HG03097 (cell line): ENCODE measurements around the gene TRPV3.

Experiments
- ATAC-seq: cut with Tn5 transposase; IDR thresholded peaks from one replicate; pipeline ENCODE4 v1.9.1; 2021; ENCODE audit not compliant: unreplicated experiment, low FRiP score

The TRPV3 gene

DNA sequence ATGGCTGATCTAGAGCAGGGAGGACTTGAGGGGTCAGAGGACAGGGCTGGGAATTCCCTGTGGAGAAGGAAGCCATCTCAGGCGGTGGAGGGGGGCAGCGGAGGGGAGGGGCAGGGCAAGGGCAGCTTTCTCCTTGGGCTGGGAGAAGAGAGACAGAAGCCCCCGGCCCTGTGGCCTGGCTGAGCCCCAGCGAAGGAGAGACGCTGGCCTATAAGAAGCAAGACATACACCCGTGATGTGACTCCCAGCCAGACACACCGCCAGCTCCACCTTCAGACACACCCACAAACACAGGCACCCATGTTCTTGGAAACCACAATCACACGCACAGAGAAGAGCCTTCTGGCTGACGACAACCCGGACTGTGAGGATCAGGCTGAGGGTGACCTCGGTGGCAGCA, 10.0 kb downstream of the TRPV3 start:
- no peak for ATAC-seq

DNA sequence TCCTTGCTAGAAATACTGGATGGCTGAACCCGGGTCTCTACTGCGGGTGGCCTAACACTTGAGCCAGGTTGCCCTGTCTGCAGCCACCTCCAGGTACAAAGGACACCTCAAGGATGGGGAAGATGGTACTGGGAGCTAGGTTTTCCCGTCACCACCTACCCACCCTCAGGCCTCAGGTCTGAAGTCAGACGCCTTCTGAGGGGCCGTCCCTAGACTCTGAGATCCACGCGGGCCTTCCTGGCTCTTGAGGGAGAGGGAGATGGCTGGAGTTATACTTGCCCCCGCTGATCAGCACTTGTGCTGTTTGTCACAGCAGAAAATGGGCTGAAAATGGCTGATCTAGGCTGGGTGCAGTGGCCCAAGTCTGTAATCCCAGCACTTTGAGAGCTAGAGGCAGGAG, 10.6 kb downstream of the TRPV3 start:
- no peak for ATAC-seq

DNA sequence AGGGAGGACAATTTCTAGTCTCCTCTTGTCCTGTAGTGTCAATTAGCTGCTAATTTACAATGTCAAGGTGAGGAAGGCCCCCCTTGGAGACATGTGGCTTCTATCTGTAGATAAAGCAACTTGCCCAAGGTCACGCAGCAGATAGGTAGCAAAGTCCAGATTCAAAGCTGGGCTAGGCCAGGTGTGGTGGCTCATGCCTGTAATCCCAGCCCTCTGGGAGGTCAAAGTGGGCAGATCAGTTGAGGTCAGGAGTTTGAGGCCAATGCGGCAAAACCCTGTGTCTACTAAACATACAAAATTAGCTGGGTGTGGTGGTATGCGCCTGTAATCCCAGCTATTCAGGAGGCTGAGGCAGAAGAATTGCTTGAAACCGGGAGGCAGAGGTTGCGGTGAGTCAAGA, 11.1 kb downstream of the TRPV3 start:
- no peak for ATAC-seq

GRCh38 chr17:3545151-3545550, 12.5 kb downstream of the TRPV3 start:
- no peak for ATAC-seq

DNA sequence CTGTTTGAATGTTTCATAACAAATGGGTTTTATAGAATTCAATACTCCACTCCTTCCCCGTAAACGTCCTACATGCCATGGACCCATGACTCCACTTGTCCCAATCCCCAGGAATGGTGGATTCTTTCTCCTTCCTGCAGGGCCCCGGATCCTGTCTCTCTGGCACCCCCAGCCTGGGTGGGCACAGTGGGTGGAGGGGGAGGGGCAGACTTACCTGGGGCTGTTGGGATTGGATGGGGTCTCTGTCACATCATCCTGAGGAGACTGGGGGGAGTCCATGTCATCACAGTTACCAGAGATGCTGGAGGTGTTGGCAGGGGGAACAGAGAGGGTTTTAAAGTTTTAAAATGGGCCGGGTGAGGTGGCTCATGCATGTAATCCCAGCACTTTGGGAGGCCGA, 13.2 kb downstream of the TRPV3 start:
- ATAC-seq, result no peak

DNA sequence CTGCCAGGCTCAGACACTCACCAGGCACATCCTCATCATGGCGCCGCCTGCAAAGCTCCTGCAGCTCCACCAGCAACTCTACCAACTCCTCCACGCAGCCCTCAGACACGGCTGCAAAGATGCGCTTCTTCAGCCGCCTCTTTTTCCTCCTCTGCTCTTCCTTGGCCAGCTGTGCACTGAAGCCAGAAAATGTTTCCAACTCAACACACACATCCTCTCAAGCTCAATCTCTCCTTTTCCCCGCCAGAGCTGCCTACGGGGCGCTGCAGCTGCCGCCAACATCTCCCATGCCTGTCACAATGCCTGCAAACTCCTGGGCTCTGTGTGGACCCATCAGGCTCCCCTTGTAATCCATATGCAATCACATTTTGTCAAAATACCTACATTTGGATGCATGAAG, 14.2 kb downstream of the TRPV3 start:
- no peak for ATAC-seq

- no peak for ATAC-seq
Observed at GRCh38 chr17:3542410-3543088, 15.1 kb downstream of the TRPV3 start.

DNA sequence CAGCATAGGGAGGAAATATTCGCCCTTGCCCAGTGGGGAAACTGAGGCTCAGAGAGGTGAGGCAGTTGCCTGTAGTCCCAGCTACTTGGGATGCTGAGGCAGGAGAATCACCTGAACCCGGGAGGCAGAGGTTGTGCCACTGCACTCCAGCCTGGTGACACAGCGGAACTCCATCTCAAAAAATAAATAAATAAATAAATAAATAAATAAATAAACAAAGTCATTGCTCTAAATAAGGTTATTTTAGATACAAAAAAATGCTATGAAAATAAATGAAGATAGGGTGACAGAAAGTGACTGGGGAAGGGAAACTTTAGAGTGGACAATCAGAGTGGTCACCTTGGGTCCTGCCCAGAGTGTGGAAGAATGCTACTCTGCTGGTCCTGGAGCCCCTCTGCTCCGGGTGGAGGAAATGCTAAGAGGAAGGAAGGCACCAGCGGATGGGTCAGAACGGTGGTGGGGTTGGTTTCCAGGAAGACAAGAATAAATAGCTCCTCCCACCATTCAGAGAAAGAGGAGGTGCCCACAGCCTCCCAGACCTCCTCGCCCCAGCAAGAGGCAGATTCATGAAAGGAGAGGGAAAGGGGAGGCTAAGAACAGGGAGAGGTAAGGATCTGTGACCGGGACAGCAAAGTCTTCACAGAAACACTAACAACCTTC, 17.6 kb downstream of the TRPV3 start:
- no peak for ATAC-seq

DNA sequence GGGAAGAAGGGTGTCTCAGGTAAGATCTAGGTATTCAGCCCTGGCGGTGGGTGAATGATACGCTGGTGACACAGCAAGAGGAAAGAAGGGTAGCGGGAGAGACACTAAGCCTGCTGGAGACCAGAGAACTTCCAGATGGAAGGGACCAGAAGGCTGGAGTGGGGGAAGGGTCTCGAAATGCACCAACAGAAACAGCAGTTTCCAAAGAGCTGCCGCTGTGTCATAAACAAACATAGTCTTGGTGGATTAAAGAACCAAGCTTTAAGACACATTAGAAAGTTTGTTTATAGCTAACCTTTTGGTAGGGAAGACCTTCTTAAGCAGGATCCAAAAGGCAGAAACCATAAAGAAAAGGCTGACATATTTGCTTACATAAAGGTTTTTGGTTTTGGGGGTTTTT, 20.9 kb downstream of the TRPV3 start:
- no peak for ATAC-seq

DNA sequence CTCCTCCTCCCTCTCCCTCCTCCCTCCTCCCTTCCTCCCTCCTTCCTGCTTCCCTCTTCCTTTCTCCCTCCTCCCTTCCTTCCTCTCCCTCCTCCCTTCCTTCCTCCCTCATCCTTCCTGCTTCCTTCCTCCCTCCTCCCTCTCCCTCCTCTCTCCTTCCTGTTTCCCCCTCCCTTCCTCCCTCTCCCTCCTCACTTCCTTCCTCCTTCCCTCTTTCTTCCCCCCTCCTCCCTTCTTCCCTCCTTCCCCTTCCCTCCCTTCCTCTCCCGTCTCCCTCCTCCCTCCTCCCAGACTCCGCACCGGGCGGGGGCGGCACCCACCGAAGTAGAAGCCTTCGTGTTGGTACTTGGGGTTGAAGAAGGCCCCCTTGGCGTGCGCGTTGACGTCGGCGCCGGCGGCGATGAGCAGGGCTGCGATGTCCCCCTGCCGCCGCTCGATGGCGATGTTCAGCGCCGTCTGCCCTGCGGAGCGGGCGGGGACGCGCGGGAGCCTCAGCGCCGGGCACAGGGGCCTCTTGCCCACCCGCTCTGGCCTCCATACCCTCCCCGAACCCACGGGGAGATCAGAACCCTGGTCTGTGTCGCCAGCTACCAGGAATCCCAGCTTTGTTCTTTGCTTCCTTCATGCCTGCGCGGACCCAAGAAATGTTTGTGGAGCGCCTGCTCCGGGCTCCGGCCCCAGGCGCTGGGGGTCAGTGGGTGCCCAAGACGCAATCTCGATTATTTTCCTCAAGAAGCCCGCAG, 22.2 kb downstream of the TRPV3 start:
- ATAC-seq, result no peak

- ATAC-seq, result no peak
Observed at GRCh38 chr17:3534881-3535252, 22.7 kb downstream of the TRPV3 start.

- no peak for ATAC-seq
Observed at GRCh38 chr17:3533752-3534151, 23.9 kb downstream of the TRPV3 start.

DNA sequence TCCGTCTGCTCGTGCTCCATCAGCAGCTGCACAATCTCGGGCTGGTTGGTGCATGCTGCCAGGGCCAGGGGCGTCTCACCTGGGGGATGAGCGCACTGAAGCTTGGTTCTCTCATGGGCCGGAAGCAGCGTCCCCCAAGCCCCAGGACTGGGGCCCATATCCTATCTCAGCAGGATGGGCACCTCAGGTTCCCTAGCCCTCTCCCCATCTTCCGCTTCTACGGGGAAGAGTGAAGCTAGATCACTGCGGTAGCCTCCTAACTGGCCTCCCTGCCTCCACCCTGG, 24.8 kb downstream of the TRPV3 start:
- no peak for ATAC-seq

DNA sequence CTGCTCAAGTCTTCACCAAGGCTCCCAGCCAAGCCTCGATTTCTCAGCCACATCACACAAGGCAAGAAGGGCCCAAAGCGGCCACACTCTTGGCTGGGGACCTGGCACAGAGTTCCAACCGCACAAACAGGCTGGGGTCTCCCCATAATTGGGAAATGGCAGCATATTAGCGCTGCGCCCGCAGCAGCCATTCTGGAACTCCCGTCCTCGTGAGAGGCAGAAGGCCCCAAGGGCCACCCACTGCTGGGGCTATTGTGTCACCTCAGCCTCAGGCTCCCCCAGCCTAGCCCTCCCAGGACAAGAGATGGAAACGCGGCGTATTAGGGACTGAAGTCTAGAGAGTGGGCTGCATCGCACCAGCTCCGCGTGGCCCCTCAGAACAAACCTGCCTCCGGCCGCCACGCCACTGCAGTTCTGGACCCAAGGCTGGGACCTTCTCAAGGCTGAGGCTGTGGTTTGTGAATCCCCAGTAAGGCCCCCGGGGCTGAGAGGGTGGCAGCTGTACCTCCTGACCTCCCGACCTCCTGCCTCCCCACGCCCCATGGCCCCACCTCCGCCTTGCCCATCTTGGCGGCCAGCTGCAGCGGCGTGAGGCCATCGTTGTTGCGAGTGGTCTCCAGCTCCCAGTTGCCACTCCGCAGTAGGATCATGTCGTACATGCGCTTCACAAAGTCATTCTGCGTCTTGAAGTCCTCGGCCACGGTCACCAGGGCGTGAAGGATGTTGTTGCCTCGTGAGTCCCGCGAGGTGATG, 25.3 kb downstream of the TRPV3 start:
- no peak for ATAC-seq

GRCh38 chr17:3531266-3532101, 26.1 kb downstream of the TRPV3 start:
- ATAC-seq, result no peak

DNA sequence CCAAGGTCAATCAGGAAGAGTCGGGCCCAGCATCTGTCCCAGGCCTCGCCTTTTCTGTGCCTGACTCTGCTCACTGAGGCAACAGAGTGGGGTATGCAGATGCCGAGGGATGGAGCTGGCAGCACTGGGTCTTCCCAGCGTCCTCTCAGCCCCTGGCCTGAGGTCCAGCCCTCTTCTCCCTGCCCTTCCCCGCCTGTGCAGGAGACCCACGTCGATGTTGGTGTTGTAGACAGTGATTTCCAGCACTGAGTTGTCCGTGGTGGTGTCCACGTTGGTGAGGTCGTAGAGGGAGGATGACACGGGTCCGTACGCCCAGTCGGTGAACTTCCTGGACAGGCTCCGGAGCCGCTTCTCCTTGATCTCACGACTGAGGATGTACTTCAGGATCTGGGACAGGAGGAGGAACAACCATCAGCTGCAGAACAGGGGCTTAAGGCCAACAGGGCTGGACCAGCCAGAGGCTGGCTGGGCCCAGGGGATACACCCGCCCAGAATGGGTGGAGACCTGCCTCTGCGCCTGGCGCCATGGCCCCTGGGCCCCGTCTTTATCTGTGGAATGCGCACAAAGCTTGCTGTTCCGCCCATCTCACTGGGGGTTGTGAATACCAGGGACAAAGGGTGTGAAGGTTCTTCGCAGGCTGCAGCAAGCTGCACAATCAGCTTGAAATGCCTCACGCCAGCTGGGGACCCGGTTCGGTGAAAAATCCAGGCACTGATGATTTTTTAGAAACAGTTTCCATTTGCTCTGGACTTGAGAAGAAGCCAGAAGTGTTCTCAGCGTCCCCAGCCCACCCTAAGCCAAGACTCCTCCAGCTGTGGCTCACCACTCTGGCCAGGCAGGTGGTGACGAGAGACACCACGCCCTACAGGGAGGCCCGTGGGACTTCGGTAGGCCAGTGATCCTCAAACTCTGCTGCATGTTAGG, 27.5 kb downstream of the TRPV3 start:
- no peak for ATAC-seq

- no peak for ATAC-seq
Observed at GRCh38 chr17:3528880-3529511, 28.6 kb downstream of the TRPV3 start.

DNA sequence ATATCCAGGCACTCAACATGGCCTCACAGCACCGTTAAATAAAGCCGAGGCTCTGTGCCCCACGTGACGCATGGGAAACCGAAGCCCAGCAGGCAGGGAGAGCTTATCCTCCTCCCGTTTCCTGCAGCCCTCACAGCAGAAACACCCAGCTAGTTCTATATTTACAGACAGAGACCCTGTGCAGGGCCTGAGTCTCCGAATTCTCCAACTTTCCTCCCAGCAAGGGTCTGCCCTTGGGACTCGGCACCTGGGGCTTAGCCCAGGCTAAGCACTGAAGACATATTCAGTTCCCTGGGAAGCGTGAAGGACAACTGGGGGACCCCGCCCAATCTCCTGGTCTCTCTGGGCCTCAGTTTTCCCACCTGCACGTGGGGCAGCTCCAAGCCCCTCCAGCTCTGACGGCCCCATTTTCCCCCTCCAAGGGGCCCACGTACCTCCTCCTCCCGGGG, 29.2 kb downstream of the TRPV3 start:
- no peak for ATAC-seq

DNA sequence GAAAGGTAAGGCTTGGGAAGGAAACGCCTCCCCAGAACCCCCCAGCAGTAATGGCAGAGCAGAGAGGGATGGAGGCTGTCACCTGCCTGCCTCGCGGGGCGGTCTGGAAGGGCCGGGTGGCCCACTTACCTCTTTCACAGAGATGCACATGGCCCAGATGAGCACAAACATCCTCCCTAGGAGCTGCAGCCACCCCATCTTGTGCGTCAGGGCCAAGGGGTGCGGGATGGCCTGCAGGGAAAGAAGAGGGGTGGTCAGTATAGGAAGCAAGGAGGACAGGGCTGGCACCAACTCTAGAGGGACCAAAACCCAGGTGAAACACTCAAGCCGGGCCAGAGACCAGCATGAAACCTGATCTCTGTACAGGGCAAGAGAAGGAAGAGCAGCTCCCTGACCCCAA, 29.7 kb downstream of the TRPV3 start:
- no peak for ATAC-seq
